MM.1S (cell line): ENCODE data around the gene CNTNAP2.

Experiments
- DNase-seq: peaks from one replicate; pipeline ENCODE4 v3.0.0-alpha.2; 2015
- H2AFZ ChIP-seq: fragments of 300-600 bp; sonication (generic); 2 replicates; pipeline ENCODE4 v1.6.0; 2016; ENCODE audit warnings: antibody characterized with exemption, low read length
- H3F3A ChIP-seq: fragments of 300-600 bp; sonication (generic); 2 replicates; pipeline ENCODE4 v1.6.1; 2016; ENCODE audit warnings: mild to moderate bottlenecking, antibody characterized with exemption, low read length, moderate library complexity, mixed read lengths; ENCODE audit not compliant: insufficient read depth
- H3K27ac ChIP-seq: fragments of 300-600 bp; sonication (generic); 2 replicates; pipeline ENCODE4 v1.5.1; 2016; ENCODE audit warnings: mild to moderate bottlenecking, low read length
- H3K27me3 ChIP-seq: fragments of 300-600 bp; sonication (generic); replicated peaks from 2 replicates; pipeline ENCODE4 v1.6.0; 2016; ENCODE audit warnings: low read length; ENCODE audit not compliant: insufficient read depth
- H3K36me3 ChIP-seq: fragments of 300-600 bp; sonication (generic); replicated peaks from 2 replicates; pipeline ENCODE4 v1.6.1; 2016; ENCODE audit warnings: mild to moderate bottlenecking, low read length, mixed read lengths; ENCODE audit not compliant: insufficient read depth
- H3K4me1 ChIP-seq: fragments of 300-600 bp; sonication (generic); 2 replicates; pipeline ENCODE4 v1.6.1; 2016; ENCODE audit warnings: low read length, mixed read lengths
- H3K4me2 ChIP-seq: fragments of 300-600 bp; sonication (generic); 2 replicates; pipeline ENCODE4 v1.6.0; 2016; ENCODE audit warnings: low read depth, low read length
- H3K4me3 ChIP-seq: fragments of 300-600 bp; sonication (generic); 2 replicates; pipeline ENCODE4 v1.5.1; 2016; ENCODE audit warnings: low read length, mixed read lengths
- H3K79me2 ChIP-seq: fragments of 300-600 bp; sonication (generic); 2 replicates; pipeline ENCODE4 v1.6.1; 2016; ENCODE audit warnings: mixed run types, low read length, mixed read lengths
- H3K9ac ChIP-seq: fragments of 300-600 bp; sonication (generic); 2 replicates; pipeline ENCODE4 v1.6.1; 2016; ENCODE audit warnings: low read length, mixed read lengths
- H3K9me2 ChIP-seq: fragments of 300-600 bp; sonication (generic); replicated peaks from 2 replicates; pipeline ENCODE4 v1.6.1; 2016; ENCODE audit warnings: mild to moderate bottlenecking, low read length, mixed read lengths; ENCODE audit not compliant: insufficient read depth
- H3K9me3 ChIP-seq: fragments of 300-600 bp; sonication (generic); replicated peaks from 2 replicates; pipeline ENCODE4 v1.6.1; 2016; ENCODE audit warnings: mild to moderate bottlenecking, low read length, mixed read lengths; ENCODE audit not compliant: insufficient read depth
- H4K20me1 ChIP-seq: fragments of 300-600 bp; sonication (generic); 2 replicates; pipeline ENCODE4 v1.6.1; 2016; ENCODE audit warnings: mild to moderate bottlenecking, low read length, moderate library complexity, mixed read lengths; ENCODE audit not compliant: insufficient read depth
- EZH2 ChIP-seq: fragments of 300-600 bp; sonication (generic); optimal IDR thresholded peaks from 2 replicates; pipeline ENCODE3; 2017; ENCODE audit warnings: low read depth, mild to moderate bottlenecking, antibody characterized with exemption, low read length, mixed read lengths
- EZH2phosphoT487 ChIP-seq: fragments of 300-600 bp; sonication (generic); IDR thresholded peaks from 2 replicates; pipeline ENCODE4 v1.6.1; 2018; ENCODE audit warnings: antibody characterized with exemption, low read length
- TF ChIP-seq, protein P1 (sequence below): fragments of 300-600 bp; sonication (generic); IDR thresholded peaks from 2 replicates; pipeline ENCODE4 v1.5.1; 2016; ENCODE audit warnings: antibody characterized with exemption, low read length, mixed read lengths

The CNTNAP2 gene

GRCh38 chr7:148408307-148408706 lies 2291.7 kb downstream of the CNTNAP2 start:
- no peak overlapping the region for H3K9ac ChIP-seq
- DNase-seq, result no peak
- no peak for TF ChIP-seq EZH2
- TF ChIP-seq, protein P1, sequence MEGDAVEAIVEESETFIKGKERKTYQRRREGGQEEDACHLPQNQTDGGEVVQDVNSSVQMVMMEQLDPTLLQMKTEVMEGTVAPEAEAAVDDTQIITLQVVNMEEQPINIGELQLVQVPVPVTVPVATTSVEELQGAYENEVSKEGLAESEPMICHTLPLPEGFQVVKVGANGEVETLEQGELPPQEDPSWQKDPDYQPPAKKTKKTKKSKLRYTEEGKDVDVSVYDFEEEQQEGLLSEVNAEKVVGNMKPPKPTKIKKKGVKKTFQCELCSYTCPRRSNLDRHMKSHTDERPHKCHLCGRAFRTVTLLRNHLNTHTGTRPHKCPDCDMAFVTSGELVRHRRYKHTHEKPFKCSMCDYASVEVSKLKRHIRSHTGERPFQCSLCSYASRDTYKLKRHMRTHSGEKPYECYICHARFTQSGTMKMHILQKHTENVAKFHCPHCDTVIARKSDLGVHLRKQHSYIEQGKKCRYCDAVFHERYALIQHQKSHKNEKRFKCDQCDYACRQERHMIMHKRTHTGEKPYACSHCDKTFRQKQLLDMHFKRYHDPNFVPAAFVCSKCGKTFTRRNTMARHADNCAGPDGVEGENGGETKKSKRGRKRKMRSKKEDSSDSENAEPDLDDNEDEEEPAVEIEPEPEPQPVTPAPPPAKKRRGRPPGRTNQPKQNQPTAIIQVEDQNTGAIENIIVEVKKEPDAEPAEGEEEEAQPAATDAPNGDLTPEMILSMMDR, result no peak
- no peak for TF ChIP-seq EZH2phosphoT487

DNA sequence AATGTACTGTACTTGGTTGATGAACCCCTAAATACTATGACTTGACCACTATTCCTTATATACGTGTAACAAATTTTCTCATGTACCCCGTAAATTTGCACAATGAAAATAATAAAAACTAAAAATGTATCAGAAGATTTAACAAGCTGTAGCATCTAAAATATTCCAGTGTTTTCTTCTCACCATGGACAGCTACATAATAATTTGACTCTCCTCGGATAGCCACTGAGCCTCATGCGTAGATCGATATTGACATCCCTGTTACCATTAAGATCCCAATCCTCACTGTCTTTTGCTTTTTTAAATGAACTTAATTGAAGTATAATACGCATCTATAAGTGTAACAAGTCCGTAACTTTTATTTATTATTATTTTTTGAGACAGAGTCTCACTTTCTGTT lies 2294.3 kb downstream of the CNTNAP2 start:
- Histone ChIP-seq H3F3A (no peaks in the 10 kb centered on the region), H3K4me2 (no peak overlapping the region), H3K79me2 (no peaks in the 10 kb centered on the region), H3K9me3 (no peaks in the 10 kb centered on the region), H3K27ac (no peak overlapping the region), H4K20me1 (no peaks in the 10 kb centered on the region), H3K9me2 (no peaks in the 10 kb centered on the region), H3K4me3 (no peak overlapping the region), H3K4me1 (no peaks in the 10 kb centered on the region), H3K9ac (no peak overlapping the region), H3K27me3 (no peaks in the 10 kb centered on the region), H3K36me3 (no peaks in the 10 kb centered on the region), H2AFZ (no peak overlapping the region)
- no peak for DNase-seq
- TF ChIP-seq, protein P1, result no peak
- TF ChIP-seq EZH2 (no peak), EZH2phosphoT487 (no peak)

More at GRCh38 chr7:148408307-148408706, 2291.7 kb downstream of the CNTNAP2 start:
- no peaks in the 10 kb centered on the region for H3K9me2 ChIP-seq
- H3K36me3 ChIP-seq, result no peaks in the 10 kb centered on the region
- H3K79me2 ChIP-seq, result no peaks in the 10 kb centered on the region
- no peak overlapping the region for H3K27ac ChIP-seq
- no peaks in the 10 kb centered on the region; the same call in 1 of the 2 replicates for H3K4me1 ChIP-seq
- H2AFZ ChIP-seq, result no peak overlapping the region
- H3K4me3 ChIP-seq, result no peak overlapping the region
- H3F3A ChIP-seq, result no peaks in the 10 kb centered on the region
- no peaks in the 10 kb centered on the region for H3K9me3 ChIP-seq
- H3K4me2 ChIP-seq, result no peak overlapping the region
- H4K20me1 ChIP-seq, result no peaks in the 10 kb centered on the region
- no peaks in the 10 kb centered on the region for H3K27me3 ChIP-seq

DNA sequence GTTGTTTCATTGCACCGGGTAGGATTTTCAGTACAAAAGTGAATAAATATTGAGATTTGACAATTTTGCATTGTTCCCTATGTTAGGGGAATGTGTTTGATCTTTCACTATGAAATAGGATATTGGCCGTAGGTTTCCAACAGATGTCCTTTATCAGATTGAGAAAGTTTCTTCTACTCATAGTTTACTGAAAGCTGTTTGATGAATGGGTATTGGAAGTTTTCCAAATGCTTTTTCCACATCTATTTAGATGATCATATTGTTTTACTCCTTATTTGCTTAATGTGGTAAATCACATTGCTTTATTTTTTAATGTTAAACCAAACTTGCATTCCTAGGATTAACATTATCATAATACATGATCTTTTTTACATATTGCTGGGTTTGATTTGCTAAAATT lies 2296.1 kb downstream of the CNTNAP2 start:
- no peaks in the 10 kb centered on the region for H3K27me3 ChIP-seq
- H3K9ac ChIP-seq, result no peak overlapping the region
- no peaks in the 10 kb centered on the region for H3K36me3 ChIP-seq
- H3K4me1 ChIP-seq, result no peaks in the 10 kb centered on the region
- no peaks in the 10 kb centered on the region for H3F3A ChIP-seq
- DNase-seq, result no peak
- H3K9me3 ChIP-seq, result no peaks in the 10 kb centered on the region
- H4K20me1 ChIP-seq, result no peaks in the 10 kb centered on the region
- no peaks in the 10 kb centered on the region for H3K9me2 ChIP-seq
- no peak overlapping the region for H3K4me3 ChIP-seq
- H3K79me2 ChIP-seq, result no peaks in the 10 kb centered on the region
- TF ChIP-seq EZH2phosphoT487 (no peak), EZH2 (no peak)
- TF ChIP-seq, protein P1, result no peak
- H3K4me2 ChIP-seq, result no peak overlapping the region
- no peak overlapping the region for H2AFZ ChIP-seq
- H3K27ac ChIP-seq, result no peak overlapping the region
